GM19240 (cell line): ENCODE measurements around the gene SORBS1.

Source experiments
- DNase-seq: peaks from one replicate; pipeline ENCODE4 v3.0.0; 2011; ENCODE audit warnings: low spot score; ENCODE audit not compliant: insufficient read length

SORBS1 gene

GRCh38 chr10:95561177-95561863, at the start of gene SORBS1:
SORBS1 (minus strand) TSS chr10:95561371; CDS start chr10:95441135, 120,236 bp downstream.
- DNase-seq, result peak; percentile 96

DNA sequence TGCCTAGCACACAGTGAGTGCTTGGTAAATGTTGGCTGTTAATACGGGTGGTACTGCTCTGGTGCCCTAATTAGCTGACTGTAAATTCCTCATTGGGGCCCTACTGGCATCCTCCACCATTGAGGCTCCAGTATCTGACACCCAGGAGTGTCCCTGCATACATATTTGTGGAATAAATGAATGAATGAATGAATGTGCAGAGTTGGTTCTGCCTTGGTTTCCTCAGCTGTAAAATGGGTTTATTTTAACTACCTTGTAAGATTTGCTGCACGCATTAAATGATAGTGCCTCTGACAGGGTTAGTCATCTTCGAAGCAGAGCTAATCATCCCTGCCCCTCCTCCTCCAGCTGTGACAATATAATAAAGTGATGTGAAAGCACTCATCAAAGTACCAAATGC, 49.6 kb upstream of the SORBS1 start:
- DNase-seq, result no peak

DNA sequence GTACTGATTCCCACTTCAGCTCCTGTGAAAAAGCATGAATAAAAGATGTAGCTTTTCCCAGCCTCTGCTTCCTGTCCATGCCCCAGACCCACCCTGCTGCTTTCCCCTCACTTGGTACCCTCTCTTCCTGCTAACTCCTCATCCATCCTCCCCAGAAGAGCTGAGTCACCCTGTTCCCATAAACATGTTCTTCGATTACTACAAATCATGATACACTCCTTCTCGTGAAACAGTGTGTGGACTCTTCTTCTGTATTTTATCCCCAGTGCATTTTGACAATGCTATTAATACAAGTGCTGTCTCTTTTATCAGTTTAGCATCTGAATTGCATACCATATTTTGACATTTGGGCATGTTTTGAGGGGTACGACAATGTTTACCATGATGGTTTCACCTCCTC, 45.8 kb upstream of the SORBS1 start:
- DNase-seq, result no peak

DNA sequence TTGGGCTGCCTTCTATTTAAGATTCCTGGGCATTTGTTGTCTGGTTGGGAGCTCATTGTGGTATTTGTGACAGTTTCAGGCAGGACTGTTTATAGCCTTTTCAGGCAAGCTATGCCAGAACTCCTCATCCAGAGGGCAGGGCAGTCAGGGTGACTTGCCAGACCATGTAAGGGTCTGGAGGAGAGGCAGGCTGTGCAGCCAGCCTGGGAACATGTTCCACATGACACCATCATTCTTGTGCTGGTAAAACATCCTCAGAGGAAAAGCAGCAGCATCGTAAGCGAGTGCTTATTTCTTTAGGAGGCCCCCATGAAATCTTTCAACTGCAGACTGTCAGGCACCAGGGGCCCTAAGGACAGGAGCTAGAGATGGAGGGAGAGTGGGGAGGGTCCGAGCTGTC, 44.0 kb upstream of the SORBS1 start:
- no peak for DNase-seq

DNA sequence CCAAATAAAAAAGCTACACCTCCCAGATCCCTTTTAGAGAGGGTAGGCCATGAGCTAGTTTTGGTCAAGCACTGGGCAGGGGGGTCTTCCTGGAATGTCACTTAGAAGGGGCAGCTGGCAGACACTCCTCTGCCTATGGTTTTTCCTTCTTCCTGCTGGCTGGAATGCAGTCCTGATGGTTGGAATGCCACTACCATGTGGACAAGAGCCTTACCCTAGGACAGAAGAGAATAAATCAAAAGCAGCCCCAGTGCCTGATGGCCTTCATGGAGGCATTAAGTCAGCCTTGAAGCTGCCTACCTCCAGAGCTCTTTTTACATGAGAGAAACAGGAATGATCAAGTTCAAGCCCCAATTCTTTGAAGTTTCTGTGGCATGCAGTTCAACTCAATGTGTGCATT, 43.5 kb upstream of the SORBS1 start:
- DNase-seq, result no peak

- no peak for DNase-seq
Measured at GRCh38 chr10:95602382-95602781, 41.2 kb upstream of the SORBS1 start.

GRCh38 chr10:95601116-95601719, 40.0 kb upstream of the SORBS1 start:
- DNase-seq, result peak; percentile 48

DNA sequence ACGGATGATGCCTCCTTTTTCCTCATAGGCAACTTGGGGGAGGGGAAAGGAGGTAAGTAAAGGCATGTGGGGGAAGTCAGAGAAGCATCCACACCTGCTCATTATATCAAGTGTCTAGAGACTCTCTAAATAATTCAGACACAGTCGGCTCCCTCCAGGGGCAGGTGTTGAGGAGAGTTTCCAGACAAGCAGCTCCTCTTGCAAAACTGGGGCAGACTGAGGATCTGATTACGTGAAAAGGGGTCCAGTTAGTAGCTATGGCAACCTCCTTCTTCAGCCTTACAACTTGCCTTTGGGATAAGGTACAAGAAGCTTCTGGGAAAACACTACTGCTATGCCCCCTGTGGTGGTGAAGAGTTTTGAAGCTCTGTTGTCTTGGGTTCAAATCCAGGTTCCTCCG, 39.0 kb upstream of the SORBS1 start:
- no peak for DNase-seq

GRCh38 chr10:95597788-95598187, 36.6 kb upstream of the SORBS1 start:
- DNase-seq, result no peak

DNA sequence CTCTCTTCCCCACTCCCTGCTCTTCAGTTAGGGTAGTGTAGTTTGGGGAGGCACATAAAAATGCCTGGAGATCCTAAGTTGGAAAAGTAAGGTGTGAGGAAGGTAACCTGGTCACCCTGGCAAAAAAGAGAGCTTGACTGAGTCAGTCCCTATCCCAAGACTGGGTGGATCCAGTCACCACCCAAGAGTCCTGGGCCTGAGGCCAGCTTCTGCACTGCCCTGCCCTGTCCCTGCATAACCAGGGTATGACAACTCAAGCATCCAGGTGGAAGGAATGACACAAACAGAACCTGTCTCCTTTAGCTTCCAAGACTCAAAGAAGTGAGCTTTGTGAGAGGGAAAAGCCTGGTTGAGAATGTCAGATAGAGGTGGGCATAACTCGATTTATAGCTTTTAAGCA, 26.9 kb upstream of the SORBS1 start:
- no peak for DNase-seq

GRCh38 chr10:95579835-95580535, 18.8 kb upstream of the SORBS1 start:
- DNase-seq, result no peak

- no peak for DNase-seq
Measured at GRCh38 chr10:95579292-95579691, 18.1 kb upstream of the SORBS1 start.

- DNase-seq, result no peak
Measured at GRCh38 chr10:95578619-95579018, 17.4 kb upstream of the SORBS1 start.

DNA sequence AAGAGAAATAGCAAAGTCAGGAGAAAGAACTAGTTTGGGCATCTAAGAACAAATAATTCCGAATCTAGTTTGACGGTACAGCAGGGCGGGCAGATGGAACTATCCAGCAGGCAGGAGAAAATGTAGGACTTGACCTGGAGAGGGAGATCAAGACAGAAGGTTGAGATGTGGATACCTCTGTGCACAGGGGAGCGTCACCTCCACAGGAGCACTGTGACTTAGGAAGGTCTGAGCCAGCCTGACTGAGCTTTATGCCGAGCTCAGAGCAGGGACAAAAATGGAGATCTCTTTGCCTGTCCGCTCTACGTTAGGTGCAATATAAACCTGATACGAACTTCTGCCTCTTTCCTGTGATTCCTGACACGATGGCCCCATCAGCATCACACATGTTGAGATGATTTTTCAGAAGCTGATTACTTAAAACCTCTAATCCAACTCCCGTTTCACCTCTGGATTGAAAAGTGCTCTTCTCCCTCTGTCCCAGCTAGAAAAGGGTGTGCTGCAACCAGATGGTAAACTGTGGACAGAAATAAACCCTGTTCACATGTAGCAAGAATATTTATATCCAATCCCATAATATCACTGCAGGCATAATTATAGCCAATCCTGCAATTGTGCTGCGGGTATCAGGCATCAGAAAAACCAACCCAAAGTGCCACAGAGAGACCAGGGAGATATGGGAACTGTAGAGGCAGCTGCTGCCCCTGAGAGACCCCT, 13.6 kb upstream of the SORBS1 start:
- DNase-seq, result no peak

- no peak for DNase-seq
Measured at GRCh38 chr10:95573964-95574604, 12.9 kb upstream of the SORBS1 start.

- no peak for DNase-seq
Measured at GRCh38 chr10:95573527-95573926, 12.4 kb upstream of the SORBS1 start.

- DNase-seq, result no peak
Measured at GRCh38 chr10:95572131-95572820, 11.1 kb upstream of the SORBS1 start.

DNA sequence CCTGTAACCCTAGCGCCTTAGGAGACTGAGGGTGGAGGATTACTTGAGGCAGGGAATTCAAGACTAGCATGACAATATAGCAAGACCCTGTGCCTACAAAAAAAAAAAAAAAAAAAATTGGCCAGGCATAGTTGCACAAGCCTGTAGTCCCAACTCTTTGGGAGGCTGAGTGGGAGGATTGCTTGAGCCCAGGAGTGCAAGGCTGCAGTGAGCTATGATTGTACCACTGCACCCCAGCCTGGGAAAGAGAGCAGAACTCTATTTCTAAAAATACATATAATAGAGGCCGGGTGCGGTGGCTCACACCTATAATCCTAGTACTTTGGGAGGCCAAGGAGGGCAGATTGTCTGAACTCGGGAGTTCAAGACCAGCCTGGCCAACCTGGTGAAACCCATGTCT, 10.2 kb upstream of the SORBS1 start:
- no peak for DNase-seq

- DNase-seq, result no peak
Measured at GRCh38 chr10:95569368-95569767, 8.2 kb upstream of the SORBS1 start.

DNA sequence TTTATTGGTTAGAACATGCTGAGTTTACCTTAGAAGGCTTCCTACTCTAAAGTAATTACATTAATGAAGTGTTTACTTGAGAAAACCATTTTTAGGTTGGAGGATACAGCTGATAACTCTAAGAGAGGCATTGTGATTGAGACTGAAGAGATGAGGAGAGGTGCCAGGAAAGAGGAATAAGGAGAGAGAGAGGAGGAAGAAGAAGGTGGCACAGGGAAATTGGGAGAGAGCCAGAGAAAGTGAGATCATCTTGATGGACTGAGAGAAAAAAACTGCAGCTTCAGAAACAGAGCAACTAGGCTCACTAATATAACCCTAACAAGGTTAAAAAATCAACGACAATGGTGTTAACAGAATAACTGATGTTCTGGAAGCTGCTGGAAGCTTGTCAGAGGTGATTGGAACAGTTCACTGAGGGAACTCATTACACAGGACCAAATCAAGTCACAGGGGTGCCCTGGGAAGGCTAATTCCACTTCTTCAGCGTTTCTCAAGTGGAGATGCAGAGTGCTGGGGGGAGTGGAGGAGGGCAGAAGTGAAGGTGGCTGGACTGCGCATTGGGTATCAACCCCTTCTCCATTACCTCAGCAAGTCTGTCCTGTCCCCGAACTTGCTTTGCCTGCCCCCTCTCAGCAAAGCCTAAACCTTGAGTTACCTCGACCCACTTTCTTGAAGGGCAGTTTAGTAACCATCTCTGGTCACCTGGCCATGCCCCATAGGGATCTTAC, 6.9 kb upstream of the SORBS1 start:
- no peak for DNase-seq
